GM12892 (cell line): ENCODE results near the gene ADGRG7.

Source experiments
- POLR2A ChIP-seq: IDR thresholded peaks from 2 replicates; pipeline ENCODE4 v1.6.1; 2011; ENCODE audit warnings: low read depth, low read length, control low read depth
- POLR2AphosphoS5 ChIP-seq: IDR thresholded peaks from 2 replicates; pipeline ENCODE4 v1.6.1; 2011; ENCODE audit warnings: low read depth, low read length, control low read depth

DNA sequence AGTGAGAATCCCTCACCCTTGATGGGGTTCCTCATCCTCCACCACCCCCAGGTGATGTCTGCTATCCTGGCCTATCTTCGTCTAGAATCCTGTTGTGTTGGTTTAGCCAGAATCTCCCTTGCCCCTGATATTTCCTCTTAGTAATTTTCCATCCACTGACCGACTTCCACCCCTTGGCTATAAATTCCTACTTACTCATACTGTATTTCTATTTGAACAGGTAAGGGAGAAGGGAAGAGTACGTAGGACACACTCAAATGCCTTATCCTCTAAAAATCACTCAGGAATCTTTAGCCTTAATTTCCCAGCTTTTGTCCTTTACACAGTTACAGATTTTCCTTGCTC lies 99.2 kb downstream of the ADGRG7 start:
- TF ChIP-seq POLR2A, result no peak
- TF ChIP-seq POLR2AphosphoS5, result no peak
